GM18870 (cell line): Measurements from ENCODE around the gene UNC93A.
"Not testable (repeated sequence)": the region's sequence is repeated elsewhere in the genome, so short reads cannot be mapped to it uniquely, and the experiment has no call there.

Experiments used
- ATAC-seq: cut with Tn5 transposase; IDR thresholded peaks from one replicate; pipeline ENCODE4 v1.9.1; 2021; ENCODE audit warnings: moderate library complexity; ENCODE audit not compliant: unreplicated experiment

UNC93A gene

DNA sequence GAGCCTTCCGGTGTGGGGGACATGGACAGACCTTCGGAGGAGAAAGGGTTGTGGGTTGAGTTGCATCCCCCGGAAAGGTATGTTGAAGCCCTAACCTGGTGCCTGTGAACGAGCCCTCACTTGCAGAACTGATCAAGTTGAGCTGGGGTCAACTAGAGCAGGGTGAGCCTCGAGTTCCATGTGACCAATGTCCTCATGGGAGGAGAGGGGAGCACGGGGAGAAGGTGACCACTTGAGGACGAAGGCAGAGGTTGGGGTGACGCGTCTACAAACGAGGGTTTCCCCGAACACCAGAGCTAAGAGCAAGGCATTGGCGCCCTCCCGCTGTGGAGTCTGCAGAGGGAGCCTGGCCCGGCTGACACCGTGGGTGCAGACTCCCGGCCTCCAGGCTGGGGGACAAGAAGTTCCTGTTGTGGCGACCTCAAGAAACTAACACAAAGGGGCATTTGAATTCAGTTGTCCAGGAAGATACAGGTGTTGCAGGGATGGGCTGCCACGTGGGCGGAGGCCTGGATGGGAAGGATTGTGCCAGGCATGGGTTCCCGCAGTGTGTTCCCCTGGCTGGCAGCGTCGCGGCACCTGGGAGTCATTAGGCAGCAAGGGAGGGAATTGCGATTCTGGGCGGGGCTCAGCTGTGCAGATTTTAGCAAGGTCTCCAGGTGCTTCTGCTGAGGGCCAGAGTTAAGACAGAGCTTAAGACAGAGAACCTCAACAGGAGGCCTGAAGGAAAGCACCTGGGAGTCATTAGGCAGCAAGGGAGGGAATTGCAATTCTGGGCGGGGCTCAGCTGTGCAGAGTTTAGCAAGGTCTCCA lies 20.4 kb upstream of the UNC93A start:
- no peak for ATAC-seq

DNA sequence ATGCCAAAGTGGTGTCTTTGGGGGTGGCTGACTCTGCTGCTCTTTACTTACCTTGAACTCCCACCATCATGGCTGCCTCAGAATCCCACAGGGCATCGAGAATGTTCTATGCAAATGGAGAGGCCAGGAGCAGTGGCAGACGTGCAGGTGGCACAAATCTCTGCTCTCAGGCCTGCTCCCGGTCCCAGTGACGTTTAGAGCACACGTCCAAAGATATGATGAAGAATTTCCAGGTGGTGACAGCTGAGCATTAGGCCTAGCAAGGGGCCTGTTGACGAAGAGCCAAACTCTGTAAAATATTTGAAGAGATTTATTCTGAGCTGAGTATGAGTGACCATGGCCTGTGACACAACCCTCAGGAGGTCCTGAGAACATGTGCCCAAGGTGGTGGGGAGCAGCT lies 19.0 kb upstream of the UNC93A start:
- no peak for ATAC-seq

DNA sequence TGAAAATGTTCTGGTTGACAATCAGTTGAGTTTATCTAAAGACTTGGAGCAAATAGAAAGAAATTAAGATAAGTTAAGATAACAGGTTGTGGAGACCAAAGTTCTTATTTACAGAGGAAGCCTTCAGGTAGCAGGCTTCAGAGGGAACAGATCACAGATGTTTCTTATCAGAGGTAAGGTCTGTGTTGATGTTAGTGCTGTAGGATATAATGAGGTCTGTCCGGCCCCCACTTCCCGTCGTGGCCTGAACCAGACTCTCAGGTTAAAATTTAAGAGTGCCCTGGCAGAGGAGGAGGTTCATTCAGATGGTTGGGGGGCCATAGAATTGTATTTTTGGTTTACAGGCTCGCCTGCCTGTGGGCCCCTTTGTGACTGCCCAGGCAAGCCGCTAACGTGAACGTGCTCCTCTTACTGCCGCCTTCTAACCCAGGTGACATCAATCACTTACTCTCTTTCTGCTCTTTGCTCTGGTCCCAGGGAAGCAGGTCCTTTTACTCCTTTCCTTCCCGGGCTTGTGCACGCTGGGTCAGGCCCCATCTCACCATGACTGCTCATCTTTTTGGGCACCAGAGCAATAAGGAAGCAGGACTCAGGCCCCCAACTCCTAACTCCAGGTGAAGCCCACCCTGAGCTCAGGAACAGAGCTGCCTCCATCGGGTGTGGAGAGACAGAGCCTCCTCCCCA lies 18.3 kb upstream of the UNC93A start:
- ATAC-seq = no peak

DNA sequence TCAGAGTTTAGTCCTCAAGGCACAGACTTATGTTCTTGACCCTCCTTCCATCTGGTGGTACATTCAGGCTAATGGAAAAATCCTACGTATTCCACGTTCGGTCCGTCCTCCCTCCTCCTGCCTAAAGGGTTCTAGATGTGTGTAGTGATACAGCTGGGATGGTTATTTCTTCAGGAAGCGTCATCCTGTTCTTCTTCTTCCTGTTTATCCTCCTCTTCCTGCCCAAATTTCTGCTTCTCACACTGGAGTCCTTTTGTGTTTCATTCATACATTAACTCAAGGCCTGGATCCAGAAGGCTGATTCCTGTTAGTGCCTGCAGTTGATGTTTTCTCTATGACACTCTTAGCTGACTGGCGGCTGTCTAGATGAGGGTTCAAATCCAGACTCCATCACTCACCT lies 16.8 kb upstream of the UNC93A start:
- ATAC-seq = no peak

DNA sequence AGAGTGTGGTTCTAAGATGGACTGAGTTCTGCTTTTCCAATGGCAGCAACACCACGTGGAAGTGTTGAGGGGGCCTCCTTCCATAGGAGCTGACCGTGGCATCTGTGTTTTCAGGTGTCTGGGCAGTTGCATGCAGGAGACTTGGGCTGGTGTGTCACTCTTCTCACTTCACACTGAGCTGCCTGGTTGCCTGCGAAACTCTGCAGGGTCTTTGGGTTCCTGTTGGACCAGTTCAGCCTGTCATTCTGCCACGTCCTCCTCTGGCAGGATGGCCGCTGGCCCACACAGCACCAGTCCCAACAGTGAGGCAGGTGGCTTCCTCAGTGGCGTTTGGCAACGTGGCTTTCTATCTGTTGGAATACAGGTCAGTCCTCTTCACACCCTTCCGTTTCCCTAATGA lies 16.1 kb upstream of the UNC93A start:
- ATAC-seq = no peak

DNA sequence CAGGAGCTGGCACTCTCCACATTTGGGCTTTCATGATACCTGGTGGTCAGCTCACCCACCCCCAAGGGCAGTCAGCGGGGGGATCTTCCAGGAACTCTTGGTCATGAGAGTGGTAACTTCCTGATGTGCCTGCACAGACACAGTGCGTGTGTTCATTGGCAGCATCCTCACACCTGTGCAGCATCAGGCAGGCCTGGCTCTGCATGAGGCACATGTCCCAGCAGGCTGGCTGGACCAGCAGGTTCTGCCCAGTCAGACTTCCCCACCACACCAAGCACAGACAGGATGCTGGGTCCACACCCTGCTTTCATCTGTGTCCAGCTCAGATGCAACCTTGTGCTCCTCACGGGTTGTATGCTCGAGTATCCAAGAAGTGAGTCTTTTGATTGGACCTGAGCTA lies 15.7 kb upstream of the UNC93A start:
- no peak for ATAC-seq

DNA sequence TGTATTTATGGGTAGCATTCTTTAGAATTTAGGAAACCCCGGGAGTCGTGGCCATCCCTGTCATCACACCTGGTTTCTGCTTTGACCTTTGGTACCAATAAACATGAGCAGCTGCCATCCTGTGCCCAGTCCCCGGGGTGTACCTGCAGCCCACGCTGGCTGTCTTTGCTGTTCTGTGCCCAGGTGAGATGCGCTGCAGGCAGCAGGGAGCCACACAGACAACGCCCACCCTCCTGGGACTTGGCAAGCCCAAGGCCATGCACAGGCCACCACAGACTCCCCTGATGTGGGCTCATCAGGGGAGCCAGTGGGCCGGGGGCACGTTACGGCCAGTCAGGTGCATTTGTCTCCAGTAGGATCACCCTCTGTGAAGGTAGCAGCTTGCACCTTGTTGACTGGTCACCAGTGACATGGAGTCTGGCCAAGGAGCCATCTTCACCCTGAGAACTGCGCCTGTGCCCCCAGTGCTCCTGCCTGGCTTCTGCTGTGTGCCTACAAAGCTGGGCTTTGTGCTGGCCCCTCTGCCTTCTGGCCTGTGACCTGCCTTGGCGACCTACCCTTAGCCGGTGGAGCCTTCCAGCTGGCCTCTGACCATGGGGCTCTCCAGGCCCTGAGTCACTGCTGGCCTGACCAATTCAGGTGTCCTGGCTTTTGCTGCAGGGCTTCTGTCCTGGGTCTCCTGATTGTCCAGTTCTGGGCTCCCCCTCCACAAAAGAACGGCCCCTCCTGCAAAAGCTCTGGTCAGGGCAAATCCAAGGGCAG lies 14.2 kb upstream of the UNC93A start:
- no peak for ATAC-seq

DNA sequence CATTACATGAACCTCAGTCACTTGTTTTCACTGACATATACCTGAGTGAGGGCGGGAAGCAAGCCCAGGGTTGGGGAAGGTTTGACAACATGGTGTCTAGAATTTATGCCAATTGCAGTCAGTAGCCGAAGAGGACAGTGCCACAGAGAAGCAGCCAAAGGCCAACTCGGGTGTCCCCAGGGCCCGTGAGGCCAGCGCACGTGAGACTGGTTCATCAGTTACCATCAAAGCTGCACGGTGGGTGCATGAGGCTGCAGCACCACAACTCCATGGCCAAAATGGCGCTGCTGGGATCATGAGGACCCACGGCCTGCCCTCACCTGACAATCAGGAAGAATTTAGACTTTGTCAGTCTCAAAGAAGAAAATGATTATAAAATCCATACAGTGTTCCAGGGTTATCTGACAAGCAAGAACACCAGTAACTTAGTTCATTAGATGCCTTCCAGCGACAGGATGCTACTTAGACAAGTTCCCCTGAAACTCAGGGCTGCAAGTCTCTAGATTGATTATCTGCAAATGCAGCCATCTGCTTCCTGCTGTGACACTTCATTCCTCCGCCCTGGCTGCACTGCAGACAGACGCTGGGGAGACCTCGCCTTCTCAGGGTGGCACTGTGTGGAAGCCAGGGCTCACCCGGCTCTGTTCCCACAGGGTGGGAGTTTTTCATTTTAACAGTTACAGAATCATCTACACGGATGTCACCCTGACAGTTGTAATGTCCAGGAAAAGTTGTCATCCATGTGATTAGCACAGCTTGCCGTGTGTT lies 12.8 kb upstream of the UNC93A start:
- ATAC-seq = not testable (repeated sequence)

DNA sequence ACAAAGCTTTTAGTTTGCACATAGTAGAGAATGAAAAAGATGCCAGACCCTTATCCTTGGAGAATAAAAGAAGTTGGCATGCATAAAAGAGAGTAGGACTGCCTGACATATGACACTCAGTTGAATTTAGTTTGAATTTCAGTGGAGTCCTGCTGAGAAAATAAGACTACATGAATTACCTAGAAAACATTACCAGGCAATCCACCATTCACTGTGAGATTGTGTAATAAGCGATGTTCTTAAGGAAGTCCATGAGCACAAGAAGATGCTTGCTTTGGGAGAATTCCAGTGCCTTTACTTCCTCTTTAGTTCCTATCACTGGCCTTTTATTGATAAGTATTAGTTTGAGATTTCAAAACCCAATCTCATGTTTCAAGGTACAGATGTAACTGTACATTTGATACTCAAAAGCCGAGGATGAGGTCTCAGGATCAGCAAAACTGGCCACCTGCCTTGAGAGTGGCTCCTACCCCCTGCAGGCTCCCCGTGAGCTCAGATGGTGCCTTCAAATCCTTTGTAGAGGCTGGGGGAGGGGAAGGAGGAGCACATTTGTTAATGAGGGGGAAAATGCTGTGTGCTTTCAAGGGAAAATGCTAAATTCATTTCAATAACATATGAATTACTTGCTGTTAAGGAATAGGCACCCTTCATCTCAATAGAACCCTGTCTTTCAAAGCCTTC lies 11.2 kb upstream of the UNC93A start:
- ATAC-seq = no peak

DNA sequence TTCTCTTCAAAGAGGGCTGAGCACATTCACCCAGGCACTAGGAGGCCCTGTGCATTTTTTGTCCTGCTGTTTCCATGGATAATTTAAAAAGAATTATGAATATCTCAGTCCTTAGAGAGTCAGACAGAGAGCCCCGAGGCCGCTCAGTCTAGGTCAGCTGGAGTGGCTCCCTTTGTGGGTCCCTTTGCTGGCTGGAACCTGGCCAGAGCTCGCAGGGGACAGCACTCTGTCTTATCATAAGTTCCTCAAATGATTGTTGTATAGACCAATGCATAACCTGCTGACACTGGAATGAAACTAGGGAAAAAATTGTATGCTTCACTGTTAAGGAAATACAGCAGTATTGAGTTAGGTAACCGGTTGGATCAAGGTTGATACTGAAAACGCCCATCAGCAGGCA lies 10.6 kb upstream of the UNC93A start:
- not testable (repeated sequence) for ATAC-seq

DNA sequence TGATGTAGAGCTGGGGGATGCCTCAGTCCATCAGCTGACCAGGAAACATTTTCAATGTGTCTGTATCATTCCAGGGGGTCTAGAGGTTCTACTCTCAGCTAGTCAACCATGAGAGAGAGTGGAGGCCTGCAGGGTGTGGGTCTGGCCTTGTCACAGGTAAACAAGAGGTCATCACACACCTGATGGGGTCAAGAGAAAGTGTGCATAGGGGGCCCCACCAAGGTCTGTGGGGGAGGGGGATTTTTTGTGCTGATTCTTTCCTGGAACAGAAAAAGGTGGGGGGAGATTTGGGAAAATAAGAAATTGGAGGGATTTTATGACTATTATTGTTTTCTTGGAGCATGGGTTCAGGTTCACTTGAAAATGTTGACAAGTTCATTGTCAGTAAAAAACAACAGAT lies 8.9 kb upstream of the UNC93A start:
- ATAC-seq = no peak

DNA sequence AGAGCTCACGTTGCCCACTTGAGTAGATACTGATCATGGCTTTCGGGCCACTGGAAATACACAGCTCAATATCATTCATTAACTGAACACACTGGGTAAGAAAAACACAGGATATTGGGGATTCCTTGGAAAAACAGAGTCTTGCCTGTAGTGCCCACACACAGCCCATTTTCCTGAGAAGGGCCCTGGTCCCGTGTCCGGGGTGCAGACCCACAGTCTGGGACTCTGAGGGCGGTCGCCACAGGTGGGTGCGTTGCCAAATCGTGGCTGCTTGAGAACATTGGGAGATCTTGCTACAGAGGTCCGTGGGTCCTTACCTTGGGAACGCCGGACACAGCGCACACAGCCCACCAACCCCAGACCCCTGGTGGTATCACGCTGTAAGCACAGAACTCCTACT lies 6.5 kb upstream of the UNC93A start:
- ATAC-seq = not testable (repeated sequence)

DNA sequence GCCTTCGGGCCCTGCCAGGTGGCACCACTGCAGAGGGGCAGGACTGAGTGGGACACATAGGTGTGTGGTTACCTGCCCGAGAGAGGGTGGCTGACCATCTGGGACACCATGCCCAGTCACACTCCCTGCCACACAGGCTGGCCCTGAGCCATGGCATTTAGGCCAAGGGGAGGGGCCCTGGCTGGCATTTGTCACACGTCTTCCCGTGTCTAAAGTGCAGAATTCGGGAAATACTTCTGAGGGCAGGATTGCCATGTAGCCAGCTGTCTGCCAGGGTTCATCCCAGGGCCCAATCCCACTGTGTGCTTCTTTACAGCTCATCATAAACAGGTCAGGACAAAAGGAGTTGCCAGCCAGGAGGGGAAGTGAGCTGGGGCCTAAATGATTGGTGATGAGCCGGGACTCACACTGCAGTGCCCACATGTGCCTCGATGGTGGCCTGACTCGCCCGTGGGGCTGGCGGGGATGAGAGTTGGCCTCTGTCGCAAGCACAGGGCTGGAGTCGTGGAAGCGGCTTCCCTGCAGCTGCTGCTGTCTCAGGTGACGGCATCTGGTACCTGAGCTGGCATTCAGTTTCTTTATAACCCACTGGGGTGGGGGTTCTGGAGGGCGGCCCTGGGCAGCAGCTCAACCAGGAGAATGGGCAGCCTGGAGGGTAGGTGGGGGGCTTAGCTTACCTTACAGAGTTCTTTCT lies 5.9 kb upstream of the UNC93A start:
- no peak for ATAC-seq

DNA sequence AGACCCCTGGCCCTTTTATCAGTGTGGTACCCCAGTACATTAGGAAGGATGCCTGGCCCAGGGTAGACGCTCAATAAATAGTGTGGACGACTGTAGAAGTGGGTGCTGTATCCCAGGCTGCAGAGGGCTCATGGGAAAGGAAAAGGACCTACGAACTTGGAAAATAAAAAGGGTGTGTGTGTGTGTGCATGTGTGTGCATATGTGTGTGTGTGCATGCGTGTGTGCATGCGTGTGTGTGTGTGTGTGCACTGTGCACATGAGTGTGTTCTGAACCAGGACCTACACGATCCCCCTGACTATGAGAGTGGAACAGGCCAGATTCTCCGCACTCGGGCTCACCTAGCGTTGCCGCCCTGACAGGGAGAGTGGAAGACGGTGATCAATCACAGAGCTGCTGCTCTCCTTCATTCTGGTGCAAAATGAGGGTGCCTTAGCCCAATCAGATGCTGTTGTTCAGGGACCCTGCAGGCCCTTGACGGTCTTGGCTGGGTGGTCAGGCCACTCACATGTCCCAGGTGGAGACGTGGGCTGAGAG lies 3.5 kb upstream of the UNC93A start:
- no peak for ATAC-seq

DNA sequence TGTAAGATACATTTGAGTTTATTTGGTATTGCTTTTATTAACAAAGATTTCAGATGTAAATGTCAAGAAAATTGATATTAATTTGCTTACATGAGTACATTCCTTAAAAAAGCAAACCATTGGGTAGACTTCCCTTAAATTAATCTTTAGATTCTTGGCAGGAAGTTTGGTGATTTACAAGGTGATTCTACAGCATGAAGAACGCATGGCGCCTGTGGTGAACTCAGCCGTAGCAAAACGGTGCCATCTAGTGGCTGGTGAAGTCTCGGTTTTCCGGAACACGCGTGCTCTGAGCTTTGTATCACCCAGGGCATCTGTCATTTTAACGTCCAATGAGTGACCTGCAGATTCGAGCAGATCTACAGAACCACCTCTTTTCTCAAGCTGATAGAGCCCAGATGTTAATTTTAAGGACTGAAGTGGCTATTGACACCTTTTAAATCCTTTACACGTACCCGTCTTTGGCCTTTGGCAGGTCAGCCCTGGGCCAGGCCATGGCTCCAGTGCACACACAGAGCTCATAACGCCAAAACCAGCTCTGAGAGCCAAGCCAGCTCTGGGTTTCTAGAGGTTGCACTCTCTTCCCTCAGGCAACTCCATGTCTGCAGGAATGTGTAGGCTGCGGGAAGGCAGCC lies 2.4 kb upstream of the UNC93A start:
- peak; percentile 80 for ATAC-seq

DNA sequence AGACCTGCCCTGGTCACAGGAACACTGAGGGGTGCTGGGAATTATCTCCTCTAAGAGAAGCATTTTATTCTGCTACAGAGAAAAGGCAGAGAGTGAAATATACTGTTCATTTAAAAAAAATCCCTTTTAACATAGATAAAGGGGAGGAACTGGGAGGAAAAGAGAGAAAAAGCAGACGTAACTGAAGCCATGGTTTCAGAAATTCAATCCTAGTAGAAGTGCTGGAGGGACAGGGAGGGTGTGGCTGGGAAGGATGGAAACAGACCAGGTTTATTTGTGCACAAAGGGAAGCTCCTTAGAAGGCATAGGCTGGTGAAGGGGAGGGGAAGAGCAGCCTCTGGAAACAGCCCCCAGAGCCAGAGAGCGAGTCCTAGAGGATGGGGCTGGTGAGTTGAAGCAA lies 1.8 kb upstream of the UNC93A start:
- ATAC-seq = not testable (repeated sequence)

DNA sequence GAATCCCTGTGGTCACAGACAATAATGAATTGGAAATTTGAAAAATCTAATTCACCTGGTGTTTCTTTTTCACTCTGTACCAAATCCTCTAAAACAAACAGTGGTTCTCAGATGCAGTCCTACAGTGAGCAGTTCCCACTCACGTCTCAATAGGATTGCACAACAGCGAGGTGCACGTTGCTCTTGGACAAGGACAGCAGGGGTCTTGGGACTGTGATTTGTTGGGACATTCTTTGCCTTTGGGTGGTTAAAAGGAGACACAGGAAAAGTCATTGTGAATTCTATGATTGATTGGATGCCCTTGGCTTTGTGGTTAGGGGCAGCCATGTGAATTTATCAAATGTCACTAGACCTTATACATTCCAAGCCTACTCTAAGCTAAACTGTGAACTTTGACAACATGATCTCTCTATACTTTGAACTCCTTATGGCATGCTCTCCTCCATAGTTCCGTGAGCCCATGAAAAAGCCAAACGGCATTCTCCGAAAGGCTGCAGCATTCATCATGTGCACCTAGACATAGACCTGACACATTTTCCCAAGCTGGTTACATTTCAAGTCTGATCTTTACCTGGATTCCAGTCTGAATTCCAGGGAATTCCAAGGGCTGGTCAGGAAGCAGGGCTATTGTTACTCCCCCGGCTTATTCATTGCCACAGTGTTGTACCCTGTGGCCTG lies 647 bp downstream of the UNC93A start:
- no peak for ATAC-seq

DNA sequence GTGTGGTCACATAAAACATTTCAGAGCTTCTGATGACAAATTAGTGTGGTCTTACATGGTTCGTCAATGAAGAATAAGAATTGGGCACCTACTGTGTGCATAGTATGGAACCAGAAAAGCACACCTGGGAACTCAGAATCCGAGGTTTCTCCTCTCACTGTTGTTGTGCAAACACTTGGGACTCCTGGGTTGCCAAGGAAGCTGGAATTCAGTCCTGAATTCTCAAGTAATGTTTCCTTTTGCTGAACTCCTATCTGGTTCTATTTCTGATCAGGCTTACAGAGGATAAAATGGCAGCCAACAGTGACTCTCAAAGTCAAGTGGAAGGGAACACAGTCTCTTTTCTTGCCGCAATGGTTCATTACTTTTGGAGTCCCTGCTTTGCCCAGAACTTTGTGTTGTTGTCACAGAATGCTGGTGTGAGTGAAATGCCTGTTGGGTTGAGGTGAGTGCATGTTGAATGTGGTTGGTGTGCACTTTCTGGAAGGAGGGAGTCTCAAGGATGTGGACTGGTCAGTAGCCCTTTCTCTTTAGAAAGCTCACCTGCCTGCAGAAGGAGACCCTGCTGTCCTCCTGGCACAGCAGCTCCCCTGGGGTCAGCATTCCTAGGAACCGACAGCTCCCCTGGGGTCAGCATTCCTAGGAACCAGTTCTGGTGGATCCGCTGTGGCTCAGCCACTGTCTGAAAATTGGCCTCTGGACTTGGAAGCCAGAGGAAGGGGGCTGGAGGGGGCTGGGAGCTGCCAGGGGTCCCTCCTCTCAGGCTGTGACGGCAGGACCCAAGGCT lies 1.4 kb downstream of the UNC93A start:
- ATAC-seq = no peak
